Measurements from ENCODE around the gene PGBD1. TPM values are rescaled to one million over a fixed set of nuclear protein-coding genes. Genes with fewer than 3 reads are reported as not detected.
"Not testable (repeated sequence)": the region's sequence is repeated elsewhere in the genome, so short reads cannot be mapped to it uniquely, and the experiment has no call there.

Gene PGBD1
- total RNA-seq, 2 donors from 2014 or later = 8.7 to 10.8 TPM

- no peak overlapping the region for H3K4me3 ChIP-seq (ENCODE audit: low read length)
- H3K9me3 ChIP-seq (ENCODE audit: control insufficient read depth, low read length) = no peaks in the 10 kb centered on the region
- Mint-ChIP-seq H3K9me3 (peaks cover 4% of the 10 kb centered on the region), H3K27ac (no peak overlapping the region), H3K36me3 (ENCODE audit: low read depth) (peaks cover 45% of the 10 kb centered on the region), H3K27me3 (ENCODE audit: insufficient read depth) (no peaks in the 10 kb centered on the region), H3K4me1 (peaks cover 3% of the 10 kb centered on the region), H3K4me3 (no peak overlapping the region)
- H3K27me3 ChIP-seq (ENCODE audit: control insufficient read depth, insufficient read depth, low read length, poor library complexity, severe bottlenecking) = no peaks in the 10 kb centered on the region
- no peak for DNase-seq
- peaks cover 21% of the 10 kb centered on the region for H3K36me3 ChIP-seq (ENCODE audit: control insufficient read depth, insufficient read depth, low read length)
- TF ChIP-seq CTCF (conservative IDR thresholded peaks at IDR 0.05) = no peak
- H3K4me1 ChIP-seq (ENCODE audit: control insufficient read depth, insufficient read depth, low read length) = peaks cover 6% of the 10 kb centered on the region
- no peak overlapping the region for H3K27ac ChIP-seq (ENCODE audit: low read depth, low read length)
- H3K9ac ChIP-seq (ENCODE audit: extremely low read depth, low read length, poor library complexity, severe bottlenecking) = no peak overlapping the region
- 92 to 94% methylated on average over 7 of the region's 7 CpGs for WGBS, 2 experiments (ENCODE audit: insufficient coverage in 1 of 2, insufficient read length in 1 of 2)
Observed at GRCh38 chr6:28296520-28297060, 15.2 kb downstream of the PGBD1 start.

- peaks cover 36% of the 10 kb centered on the region for H3K36me3 Mint-ChIP-seq (ENCODE audit: low read depth)
- Histone ChIP-seq H3K4me3 (ENCODE audit: low read length) (no peak overlapping the region), H3K27me3 (ENCODE audit: control insufficient read depth, insufficient read depth, low read length, poor library complexity, severe bottlenecking) (no peaks in the 10 kb centered on the region), H3K36me3 (ENCODE audit: control insufficient read depth, insufficient read depth, low read length) (peaks cover 15% of the 10 kb centered on the region), H3K4me1 (ENCODE audit: control insufficient read depth, insufficient read depth, low read length) (no peaks in the 10 kb centered on the region), H3K9me3 (ENCODE audit: control insufficient read depth, low read length) (peaks cover 7% of the 10 kb centered on the region), H3K27ac (ENCODE audit: low read depth, low read length) (no peak overlapping the region), H3K9ac (ENCODE audit: extremely low read depth, low read length, poor library complexity, severe bottlenecking) (no peak overlapping the region)
- 93 to 100% methylated on average over 2 of the region's 3 CpGs for WGBS, 2 experiments (ENCODE audit: insufficient coverage in 1 of 2, insufficient read length in 1 of 2)
- peaks cover 4% of the 10 kb centered on the region for H3K4me1 Mint-ChIP-seq
- H3K9me3 Mint-ChIP-seq = peaks cover 2% of the 10 kb centered on the region
- no peak overlapping the region for H3K27ac Mint-ChIP-seq
- no peaks in the 10 kb centered on the region for H3K27me3 Mint-ChIP-seq (ENCODE audit: insufficient read depth)
- H3K4me3 Mint-ChIP-seq = no peak overlapping the region
- no peak for DNase-seq
- TF ChIP-seq CTCF (conservative IDR thresholded peaks at IDR 0.05) = no peak
Observed at GRCh38 chr6:28303570-28303969, 22.2 kb downstream of the PGBD1 start.

GRCh38 chr6:28306363-28306762, 25.0 kb downstream of the PGBD1 start:
- peaks cover 21% of the 10 kb centered on the region for H3K36me3 Mint-ChIP-seq (ENCODE audit: low read depth)
- not testable (repeated sequence) for H3K9me3 Mint-ChIP-seq; H3K27me3 Mint-ChIP-seq (ENCODE audit: insufficient read depth)

More at GRCh38 chr6:28306363-28306762, 25.0 kb downstream of the PGBD1 start:
- H3K9ac ChIP-seq (ENCODE audit: extremely low read depth, low read length, poor library complexity, severe bottlenecking); H3K27ac Mint-ChIP-seq; H3K27me3 ChIP-seq (ENCODE audit: control insufficient read depth, insufficient read depth, low read length, poor library complexity, severe bottlenecking); H3K4me3 ChIP-seq (ENCODE audit: low read length); H3K27ac ChIP-seq (ENCODE audit: low read depth, low read length); H3K4me1 ChIP-seq (ENCODE audit: control insufficient read depth, insufficient read depth, low read length); DNase-seq; H3K9me3 ChIP-seq (ENCODE audit: control insufficient read depth, low read length); H3K36me3 ChIP-seq (ENCODE audit: control insufficient read depth, insufficient read depth, low read length); H3K4me3 Mint-ChIP-seq: not testable (repeated sequence)
- H3K4me1 Mint-ChIP-seq = peaks cover 24% of the 10 kb centered on the region
